GM21526 (cell line): ENCODE data around the gene TACC2.

Experiments used
- ATAC-seq: cut with Tn5 transposase; IDR thresholded peaks from one replicate; pipeline ENCODE4 v1.9.1; 2021; ENCODE audit warnings: moderate library complexity; ENCODE audit not compliant: unreplicated experiment, low FRiP score

TACC2 gene

GRCh38 chr10:122208571-122209430 is 219.8 kb downstream of the TACC2 start:
- ATAC-seq = no peak

DNA sequence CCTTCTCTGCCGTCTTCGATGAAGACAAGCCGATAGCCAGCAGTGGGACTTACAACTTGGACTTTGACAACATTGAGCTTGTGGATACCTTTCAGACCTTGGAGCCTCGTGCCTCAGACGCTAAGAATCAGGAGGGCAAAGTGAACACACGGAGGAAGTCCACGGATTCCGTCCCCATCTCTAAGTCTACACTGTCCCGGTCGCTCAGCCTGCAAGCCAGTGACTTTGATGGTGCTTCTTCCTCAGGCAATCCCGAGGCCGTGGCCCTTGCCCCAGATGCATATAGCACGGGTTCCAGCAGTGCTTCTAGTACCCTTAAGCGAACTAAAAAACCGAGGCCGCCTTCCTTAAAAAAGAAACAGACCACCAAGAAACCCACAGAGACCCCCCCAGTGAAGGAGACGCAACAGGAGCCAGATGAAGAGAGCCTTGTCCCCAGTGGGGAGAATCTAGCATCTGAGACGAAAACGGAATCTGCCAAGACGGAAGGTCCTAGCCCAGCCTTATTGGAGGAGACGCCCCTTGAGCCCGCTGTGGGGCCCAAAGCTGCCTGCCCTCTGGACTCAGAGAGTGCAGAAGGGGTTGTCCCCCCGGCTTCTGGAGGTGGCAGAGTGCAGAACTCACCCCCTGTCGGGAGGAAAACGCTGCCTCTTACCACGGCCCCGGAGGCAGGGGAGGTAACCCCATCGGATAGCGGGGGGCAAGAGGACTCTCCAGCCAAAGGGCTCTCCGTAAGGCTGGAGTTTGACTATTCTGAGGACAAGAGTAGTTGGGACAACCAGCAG is 221.7 kb downstream of the TACC2 start:
- ATAC-seq = no peak

DNA sequence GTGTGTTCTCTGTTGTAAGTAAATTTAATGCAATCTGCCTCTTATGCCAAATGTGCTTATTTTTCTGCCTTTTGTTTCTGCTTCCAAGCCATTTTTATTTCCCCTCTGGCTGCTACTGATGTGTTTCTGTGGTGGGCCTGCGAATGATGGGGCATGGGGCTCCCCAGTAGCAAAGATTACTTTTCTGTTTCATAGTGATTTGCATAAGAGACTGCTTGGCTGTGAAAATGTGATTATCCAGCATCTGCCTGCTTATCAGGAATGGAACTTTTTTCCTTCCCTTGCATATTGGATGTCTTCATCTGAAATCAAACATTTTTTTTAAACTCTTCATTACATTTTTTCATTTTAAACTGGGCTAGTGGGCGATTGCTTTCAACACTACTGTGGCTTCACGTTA is 224.4 kb downstream of the TACC2 start:
- no peak for ATAC-seq

DNA sequence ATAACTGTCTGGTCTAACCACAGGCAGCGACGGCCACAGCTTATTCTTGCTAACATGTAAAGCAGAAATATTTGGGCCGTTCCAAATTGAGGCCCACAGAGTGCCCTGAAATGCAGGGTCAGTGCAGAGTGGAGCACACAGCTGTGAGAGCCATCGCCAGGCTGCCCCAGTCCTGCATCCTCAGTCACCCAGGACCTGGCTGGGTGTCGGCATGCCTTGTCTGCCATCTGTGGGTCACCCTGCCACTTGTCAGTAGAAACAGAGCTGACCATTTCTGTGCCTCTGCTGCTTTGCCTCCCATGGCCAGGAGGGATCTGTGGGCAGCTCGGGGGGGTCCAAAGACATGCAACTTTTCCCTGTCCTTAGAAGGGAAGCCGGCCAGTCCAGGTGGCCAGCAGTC is 224.8 kb downstream of the TACC2 start:
- ATAC-seq = no peak

DNA sequence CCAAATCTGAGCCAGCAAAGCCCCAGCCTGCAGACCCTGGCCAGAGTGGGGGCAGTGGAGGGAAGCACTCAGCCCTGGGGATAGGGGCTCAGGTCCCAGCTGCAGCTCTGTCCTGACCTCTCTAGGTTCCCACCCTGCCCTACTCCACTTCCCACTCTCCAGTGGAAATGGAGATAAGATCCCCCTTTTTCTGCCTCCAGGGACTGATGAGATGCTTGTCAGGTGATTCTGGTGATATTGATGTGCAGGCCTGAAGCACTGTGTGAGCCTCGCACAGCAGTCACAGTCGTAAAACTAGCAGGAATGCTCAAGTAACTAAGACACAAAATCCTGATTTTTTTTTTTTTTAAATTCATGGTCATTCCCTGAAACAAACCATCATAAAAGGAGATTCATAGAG is 227.1 kb downstream of the TACC2 start:
- no peak for ATAC-seq

GRCh38 chr10:122219340-122219739 is 230.4 kb downstream of the TACC2 start:
- no peak for ATAC-seq

- no peak for ATAC-seq
Measured at GRCh38 chr10:122220736-122221135, 231.8 kb downstream of the TACC2 start.

DNA sequence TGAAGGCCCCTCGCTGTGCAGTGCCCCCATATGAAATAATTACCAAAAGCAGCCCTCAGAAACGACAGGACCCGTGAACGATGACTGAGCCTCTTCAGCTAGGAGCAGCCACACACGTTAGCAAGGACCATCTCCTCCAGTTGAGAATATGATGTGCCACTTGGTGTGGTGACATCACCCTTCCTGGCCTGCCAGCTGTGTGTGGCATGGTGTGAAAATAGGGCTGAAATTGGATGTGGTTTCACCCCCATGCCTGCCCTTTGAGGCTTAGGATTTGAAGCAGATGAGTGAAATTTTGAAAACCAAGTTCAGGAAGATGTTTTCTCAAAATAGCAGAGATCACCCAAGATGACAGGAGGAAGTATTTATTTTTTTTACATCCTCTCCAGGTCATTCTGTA is 233.0 kb downstream of the TACC2 start:
- ATAC-seq = no peak

- no peak for ATAC-seq
Measured at GRCh38 chr10:122222638-122223037, 233.7 kb downstream of the TACC2 start.

GRCh38 chr10:122224159-122224558 is 235.2 kb downstream of the TACC2 start:
- no peak for ATAC-seq

DNA sequence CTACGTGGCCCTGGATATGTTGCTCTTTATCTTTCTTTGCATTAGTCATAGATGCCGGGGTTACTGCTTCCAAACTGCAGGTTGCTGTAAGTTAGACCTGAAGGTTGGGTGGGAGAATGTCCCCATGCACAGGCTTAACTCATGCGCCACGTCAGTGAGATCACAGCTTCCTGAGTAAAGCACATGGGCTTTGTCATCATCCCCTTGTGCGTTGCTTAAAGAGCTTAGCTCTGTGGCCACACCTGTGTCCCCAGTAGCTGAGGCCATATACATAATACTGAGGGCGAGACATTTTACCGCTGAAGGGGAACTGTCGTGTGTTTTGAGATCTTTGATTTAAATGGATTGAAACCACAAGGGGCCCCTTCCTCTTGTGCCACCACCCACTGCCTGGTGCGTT is 236.4 kb downstream of the TACC2 start:
- ATAC-seq = no peak

GRCh38 chr10:122227754-122228153 is 238.8 kb downstream of the TACC2 start:
- ATAC-seq = no peak

GRCh38 chr10:122229666-122230065 is 240.7 kb downstream of the TACC2 start:
- no peak for ATAC-seq

DNA sequence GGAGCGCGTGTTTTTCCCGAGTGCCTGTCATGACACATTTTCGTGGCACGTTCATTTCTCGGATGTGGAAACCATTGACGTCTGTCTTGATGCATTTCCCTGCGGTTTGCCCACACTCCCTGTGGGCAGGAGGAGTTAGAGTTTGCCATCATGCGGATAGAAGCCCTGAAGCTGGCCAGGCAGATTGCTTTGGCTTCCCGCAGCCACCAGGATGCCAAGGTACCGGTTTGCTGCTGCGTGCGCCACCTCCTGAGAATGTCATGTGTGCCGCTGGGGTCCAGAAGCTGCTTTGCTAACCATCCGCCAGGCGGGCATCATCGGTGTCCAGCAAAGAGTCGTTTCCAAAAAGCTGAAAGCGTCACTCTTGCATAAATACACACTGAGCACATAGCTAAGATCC is 241.3 kb downstream of the TACC2 start:
- no peak for ATAC-seq

GRCh38 chr10:122232769-122233168 is 243.8 kb downstream of the TACC2 start:
- no peak for ATAC-seq

GRCh38 chr10:122233857-122234348 is 244.9 kb downstream of the TACC2 start:
- no peak for ATAC-seq

- no peak for ATAC-seq
Measured at GRCh38 chr10:122234416-122234815, 245.5 kb downstream of the TACC2 start.

DNA sequence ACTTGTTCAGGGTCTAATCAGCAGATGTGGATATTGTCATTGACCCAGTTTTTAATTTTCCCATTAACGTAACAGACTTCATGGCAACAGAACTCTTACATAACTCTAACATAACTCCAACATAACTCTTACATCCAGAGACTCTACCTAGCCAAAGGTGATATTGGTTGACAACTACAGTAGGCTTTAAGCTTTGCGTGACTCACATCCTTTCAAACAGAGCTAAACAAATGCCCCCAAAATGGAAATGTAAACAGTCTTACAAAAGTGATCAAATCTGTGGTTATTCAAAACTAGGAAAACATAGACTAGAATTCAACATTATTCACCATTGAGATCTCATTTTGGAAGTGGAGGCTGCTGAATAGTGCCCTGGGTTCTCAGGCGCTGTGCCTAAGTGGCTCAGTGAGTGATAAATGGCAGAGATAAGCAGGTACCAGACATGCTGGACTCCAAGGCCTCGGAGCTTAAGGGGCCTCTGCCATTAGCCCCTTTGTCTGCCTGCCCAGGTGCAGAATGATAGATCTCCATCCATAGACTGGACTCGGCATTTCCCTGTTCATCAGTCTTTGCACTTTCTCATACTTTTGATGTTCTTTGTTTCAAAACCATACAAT is 247.8 kb downstream of the TACC2 start:
- ATAC-seq = no peak

DNA sequence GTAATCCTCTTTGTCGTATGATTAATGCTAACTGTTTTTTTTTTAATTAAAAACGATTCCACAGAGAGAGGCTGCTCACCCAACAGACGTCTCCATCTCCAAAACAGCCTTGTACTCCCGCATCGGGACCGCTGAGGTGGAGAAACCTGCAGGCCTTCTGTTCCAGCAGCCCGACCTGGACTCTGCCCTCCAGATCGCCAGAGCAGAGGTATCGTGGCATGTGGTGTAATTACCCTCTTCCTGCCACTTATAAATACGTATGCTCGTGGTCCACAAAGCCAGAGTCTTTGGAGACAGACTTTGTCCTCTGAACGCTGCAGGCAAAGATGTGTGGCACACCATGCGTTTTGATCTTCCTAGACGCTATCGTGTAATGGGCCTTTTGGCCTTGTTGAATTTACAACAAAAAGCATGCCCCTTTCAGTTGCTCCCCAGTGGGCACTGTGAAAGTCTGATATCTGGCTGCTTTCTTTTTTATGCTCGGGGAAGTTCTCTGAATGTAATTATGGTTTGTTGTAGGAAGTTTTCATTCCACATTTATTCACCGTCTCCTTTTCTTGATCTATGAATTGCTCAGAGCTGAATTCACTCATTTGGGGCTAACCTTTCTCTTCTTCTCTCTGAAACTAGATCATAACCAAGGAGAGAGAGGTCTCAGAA is 248.5 kb downstream of the TACC2 start:
- ATAC-seq = no peak

GRCh38 chr10:122239578-122240257 is 250.8 kb downstream of the TACC2 start:
- ATAC-seq = no peak
